Astrocyte of the cerebellum (primary cell): ENCODE measurements around the gene IL4I1.

Source experiments
- DNase-seq: peaks from one replicate; pipeline ENCODE4 v3.0.0-alpha.2; 2011; ENCODE audit warnings: low read depth
- H3K4me3 ChIP-seq: 2 replicates; pipeline ENCODE4 v1.5.1; 2011; ENCODE audit warnings: mild to moderate bottlenecking, low read depth, low read length, moderate library complexity
- in situ Hi-C: cut with HindIII; loops from 2 replicates; pipeline ENCODE4 v1.10.0; 2017; ENCODE audit warnings: low sequenced_read_pairs
- TF ChIP-seq, protein P1 (sequence below): IDR thresholded peaks from 2 replicates; pipeline ENCODE4 v1.5.1; 2012; ENCODE audit warnings: low read length, low read depth, moderate library complexity, mild to moderate bottlenecking; ENCODE audit errors: missing control alignments

The IL4I1 gene

GRCh38 chr19:49858088-49858985 is 38.4 kb downstream of the IL4I1 start:
- TF ChIP-seq, protein P1, sequence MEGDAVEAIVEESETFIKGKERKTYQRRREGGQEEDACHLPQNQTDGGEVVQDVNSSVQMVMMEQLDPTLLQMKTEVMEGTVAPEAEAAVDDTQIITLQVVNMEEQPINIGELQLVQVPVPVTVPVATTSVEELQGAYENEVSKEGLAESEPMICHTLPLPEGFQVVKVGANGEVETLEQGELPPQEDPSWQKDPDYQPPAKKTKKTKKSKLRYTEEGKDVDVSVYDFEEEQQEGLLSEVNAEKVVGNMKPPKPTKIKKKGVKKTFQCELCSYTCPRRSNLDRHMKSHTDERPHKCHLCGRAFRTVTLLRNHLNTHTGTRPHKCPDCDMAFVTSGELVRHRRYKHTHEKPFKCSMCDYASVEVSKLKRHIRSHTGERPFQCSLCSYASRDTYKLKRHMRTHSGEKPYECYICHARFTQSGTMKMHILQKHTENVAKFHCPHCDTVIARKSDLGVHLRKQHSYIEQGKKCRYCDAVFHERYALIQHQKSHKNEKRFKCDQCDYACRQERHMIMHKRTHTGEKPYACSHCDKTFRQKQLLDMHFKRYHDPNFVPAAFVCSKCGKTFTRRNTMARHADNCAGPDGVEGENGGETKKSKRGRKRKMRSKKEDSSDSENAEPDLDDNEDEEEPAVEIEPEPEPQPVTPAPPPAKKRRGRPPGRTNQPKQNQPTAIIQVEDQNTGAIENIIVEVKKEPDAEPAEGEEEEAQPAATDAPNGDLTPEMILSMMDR, result no peak
- in situ Hi-C loops, result no loop called here

DNA sequence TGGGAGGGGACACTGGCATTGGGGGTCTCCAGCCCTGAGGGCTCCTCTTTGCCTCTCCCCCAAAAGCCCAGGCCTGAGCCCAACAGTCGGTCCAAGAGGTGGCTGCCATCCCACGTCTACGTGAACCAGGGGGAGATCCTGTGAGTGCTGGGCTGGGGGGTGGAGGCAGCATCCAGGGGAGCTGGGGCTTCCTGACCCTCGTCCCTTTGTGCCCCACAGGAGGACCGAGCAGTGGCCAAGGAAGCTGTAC is 38.9 kb downstream of the IL4I1 start:
- DNase-seq, result no peak
- TF ChIP-seq, protein P1, result no peak
- in situ Hi-C loops, result no loop called here
- no peak overlapping the region for H3K4me3 ChIP-seq

More at GRCh38 chr19:49858088-49858985, 38.4 kb downstream of the IL4I1 start:
- DNase-seq, result no peak
- H3K4me3 ChIP-seq, result no peak overlapping the region

GRCh38 chr19:49857061-49857837 is 39.4 kb downstream of the IL4I1 start:
- DNase-seq, result no peak
- in situ Hi-C loops, result no loop called here
- TF ChIP-seq, protein P1, result no peak
- H3K4me3 ChIP-seq, result no peak overlapping the region

DNA sequence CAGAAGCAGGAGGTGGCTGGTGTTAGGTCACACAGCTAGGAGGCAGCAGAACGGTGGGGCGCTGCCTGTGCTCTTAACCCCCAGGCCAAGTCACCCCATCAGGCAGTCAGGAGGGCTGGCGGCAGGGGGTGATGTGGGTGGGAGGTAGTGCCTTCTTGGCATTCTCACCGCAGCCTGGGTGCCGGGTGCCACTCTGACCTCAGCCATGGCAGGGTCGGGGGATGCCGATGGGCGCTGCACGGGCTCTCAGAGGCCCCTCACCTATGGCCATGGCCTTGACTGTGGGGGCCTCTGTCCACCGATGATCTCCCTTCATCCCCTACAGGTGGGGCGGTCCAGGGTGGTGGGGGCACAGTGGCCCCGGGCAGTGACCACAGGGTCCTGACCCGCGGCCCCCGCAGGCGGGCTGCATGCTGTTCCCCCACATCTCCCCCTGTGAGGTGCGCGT is 40.1 kb downstream of the IL4I1 start:
- no peak for DNase-seq
- H3K4me3 ChIP-seq, result no peak overlapping the region
- in situ Hi-C loops, result no loop called here
- TF ChIP-seq, protein P1, result no peak

DNA sequence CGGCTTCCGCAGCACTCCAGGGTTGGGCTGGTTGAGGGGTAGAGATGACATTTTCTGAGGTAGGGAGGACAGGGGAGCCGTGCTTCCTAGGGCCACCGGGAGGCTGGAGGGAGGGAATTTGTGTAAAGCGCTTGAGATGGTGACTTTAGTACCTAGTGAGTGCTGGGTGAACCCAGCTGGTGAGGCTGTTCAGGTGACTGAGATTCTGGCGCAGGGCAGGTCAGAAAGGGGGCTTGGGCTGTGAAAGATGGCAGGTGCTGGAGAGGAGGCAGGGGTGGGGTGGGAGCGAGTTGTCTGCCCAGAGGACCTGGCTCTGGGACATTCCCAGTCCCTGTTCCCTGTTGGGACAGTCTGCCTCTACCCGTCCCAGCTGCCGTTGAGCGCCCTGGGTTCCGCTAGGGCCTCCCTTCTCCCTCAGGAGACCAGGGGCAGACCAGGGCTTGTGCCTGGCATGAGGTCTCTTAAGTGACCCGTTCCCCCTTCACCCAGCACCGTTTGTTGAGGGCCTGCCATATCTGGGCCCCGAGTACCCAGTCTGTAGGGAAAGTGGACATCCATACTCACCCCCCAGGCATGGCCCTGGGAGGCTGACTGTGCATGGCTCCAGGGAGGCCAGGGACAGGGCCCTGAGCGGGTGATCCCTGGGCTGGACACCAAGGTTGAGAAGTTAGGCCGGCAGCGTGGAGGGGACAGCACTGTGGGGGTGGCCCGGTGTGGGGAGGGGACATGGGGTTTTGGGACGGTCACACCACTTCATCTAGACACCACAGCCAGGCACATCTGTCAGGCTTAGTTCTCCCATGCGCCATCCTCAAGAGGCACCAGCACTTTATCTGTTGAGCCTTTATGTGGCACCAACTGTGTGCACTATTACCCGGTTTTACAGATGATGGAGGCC is 40.8 kb downstream of the IL4I1 start:
- no peak overlapping the region for H3K4me3 ChIP-seq
- TF ChIP-seq, protein P1, result no peak
- in situ Hi-C loops, result no loop called here
- no peak for DNase-seq

DNA sequence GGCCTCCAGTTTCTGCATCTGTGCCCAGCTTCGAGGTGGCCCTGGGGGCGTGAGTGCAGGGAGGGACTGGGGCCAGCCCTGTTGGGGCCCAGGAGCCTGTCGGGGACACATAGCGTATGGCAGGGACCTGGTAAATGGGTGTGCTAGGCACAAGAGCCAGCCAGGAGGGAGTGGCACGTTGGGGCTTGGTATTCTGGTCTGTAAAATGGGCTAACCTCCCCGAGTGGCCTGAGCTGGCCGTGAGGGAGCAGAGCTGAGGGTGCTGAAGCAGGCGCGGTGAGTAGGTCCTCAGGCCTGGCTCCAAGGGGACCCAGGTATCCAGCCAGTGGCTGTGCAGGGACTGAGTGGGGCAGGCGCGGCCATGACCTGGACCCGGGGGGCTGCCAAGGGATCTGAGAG is 41.4 kb downstream of the IL4I1 start:
- TF ChIP-seq, protein P1, result no peak
- no peak overlapping the region for H3K4me3 ChIP-seq
- DNase-seq, result no peak
- in situ Hi-C loops, result no loop called here
